Activated T-helper 1 cell treated with Interleukin-2 at 50 U/mL for 16 hours (primary cell): Measurements from ENCODE around the gene BTBD3.

Source experiments
- DNase-seq: peaks from one replicate; pipeline ENCODE4 v3.0.0-alpha.2; 2020; ENCODE audit warnings: low read depth

Gene BTBD3

DNA sequence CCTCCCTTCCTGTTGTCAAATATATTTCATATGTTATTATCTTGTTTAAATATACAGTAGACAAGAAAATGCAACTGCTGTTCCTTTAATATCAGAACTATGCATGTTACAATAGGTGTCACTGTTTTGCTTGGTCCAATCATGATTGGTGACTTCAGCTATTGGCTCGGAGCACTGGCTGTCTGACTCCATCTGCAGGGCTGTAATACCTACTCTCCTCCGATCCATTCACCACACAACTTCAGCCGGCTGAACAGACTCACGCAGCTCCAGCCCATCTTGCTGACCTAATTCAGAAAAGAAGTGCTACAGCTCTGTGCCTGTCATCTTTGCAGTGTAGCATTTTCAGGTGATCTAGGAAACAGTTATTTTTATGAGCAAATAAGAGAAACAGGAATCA is at the start of gene BTBD3:
Gene BTBD3, plus strand, starts transcription at position 231 of the 400 bp plus-strand sequence. CDS start 383 bp downstream, outside the sequence.
- DNase-seq = no peak

DNA sequence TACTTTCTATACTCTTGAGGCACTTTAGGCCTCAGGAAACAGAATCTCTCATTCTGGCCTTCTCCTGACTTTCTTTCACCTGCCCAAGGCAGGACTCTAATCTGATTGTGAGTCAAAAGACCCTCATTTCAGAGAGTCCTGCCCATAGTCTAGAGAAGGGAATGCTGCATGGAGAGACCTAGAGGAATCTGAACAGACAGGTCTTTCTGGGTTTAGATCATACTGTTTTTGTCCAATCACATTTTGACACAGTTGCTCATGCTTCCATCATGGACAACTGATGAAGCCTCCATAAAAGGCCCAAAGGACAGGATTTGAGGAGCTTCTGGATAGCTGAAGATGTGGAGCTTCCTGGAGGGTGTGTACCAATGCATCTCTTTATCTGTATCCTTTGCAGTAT is 48.1 kb upstream of the BTBD3 start:
- no peak for DNase-seq

GRCh38 chr20:11870411-11870810 is 47.3 kb upstream of the BTBD3 start:
- no peak for DNase-seq

DNA sequence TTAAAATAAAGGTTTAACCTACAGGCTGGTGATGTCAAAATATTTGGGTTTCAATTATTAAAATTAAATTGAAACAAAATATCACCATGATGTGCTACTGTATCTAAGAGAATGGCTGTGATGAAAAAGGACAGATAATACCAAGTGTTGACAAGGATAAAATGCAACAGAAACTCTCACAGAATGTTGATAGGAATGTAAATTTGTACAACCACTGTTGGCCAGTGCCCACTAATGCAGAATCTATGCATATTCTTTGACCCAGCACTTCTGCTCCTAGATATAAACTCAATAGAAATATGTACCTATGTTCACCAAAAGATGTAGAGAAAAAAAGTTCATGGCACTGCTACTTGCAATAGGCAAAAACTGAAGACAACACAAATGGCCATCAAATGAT is 41.1 kb upstream of the BTBD3 start:
- DNase-seq = no peak

DNA sequence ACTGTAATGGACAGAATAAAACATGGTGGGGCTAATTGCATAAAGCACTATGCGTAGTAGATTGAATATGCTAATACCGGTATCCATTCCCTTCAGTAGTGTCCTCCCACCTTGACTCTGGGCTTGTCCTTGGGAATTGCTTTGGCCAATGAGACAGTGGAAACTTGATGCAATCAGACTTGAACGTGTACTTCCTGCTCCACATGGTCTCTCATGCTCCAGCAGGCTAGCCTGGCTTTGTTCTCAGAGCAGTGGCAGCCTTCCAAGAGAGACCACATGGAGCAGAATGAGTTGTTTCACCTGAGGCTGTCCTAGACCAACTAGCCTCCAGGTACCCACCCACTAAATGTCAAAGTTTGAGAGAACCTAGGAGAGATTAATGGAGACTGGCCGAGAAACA is 37.0 kb upstream of the BTBD3 start:
- no peak for DNase-seq

- DNase-seq = no peak
Measured at GRCh38 chr20:11881449-11881848, 36.2 kb upstream of the BTBD3 start.

GRCh38 chr20:11882651-11883050 is 35.0 kb upstream of the BTBD3 start:
- no peak for DNase-seq

DNA sequence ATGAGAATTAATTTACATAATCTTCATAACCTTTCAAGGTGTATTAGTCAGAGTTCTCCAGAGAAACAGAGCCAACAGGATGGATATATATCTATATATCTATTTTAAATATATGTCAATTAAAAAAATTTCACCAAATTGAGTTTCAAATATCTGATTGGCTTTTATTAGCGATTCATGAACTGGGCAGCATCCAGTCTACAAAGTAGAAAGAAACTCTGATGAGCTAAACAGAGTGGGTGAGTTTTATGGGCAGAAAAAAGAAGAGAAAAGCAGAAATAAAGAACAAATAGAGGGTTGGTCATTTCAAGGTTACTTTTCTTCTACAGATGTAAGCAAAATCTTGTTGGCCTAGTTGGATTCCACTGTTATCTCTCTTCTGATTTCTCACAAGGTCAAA is 29.0 kb upstream of the BTBD3 start:
- DNase-seq = no peak

- peak; percentile 5 for DNase-seq
Measured at GRCh38 chr20:11890331-11891076, 27.2 kb upstream of the BTBD3 start.

DNA sequence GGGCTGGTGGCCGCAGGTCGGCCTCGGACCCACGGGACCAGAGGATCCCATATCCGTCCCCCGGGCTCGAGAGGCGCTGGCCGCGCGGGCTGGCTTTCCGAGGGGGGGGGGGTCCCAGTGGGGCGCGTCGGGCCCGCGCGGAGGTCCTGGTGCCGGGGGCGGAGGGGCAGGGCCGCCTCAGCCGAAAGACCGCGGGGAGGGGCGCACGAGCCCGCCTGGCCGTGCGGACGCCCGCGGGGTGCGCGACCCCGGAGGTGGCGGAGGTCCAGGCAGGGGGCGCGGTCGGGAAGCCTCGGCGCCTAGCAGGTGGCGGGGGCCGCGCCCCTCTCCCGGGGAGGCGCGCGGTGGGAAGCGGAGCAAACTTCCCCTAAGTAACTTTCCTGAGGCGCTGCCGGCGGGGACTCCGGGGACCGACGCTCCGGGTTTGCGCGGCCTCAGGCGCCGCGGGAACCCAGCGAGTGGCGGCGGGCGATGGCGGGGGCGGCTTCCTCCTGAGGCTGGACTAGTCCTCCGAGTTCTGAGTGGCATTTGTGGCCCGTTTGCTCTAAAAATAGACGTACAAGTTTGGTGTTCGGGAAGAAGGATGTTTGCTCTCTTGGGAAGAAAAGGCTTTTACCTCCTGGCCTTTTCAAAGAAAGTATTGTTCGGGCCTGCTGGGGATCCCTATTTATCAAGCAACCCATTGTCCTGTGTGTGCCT is 26.5 kb upstream of the BTBD3 start:
- DNase-seq = no peak

GRCh38 chr20:11891776-11892545 is 25.7 kb upstream of the BTBD3 start:
- no peak for DNase-seq

DNA sequence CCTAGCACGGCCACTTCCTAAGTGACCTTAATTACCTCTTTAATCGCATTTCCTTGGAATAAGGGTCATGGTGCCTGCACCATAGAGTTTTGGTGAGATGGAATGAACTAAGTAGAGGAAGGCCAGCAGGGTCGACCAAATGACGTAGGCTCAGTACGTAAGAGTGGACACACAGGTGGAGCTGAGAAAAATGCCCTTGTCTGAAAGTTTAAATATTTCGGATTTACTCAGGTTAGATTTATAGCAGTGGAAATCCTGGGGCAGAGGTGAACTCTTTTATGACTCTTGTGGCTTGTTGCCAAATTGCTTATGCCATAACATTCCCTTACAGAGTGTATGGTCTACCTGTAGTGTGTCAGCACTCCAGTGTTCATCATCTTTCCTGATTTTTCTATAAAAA is 23.6 kb upstream of the BTBD3 start:
- DNase-seq = no peak

DNA sequence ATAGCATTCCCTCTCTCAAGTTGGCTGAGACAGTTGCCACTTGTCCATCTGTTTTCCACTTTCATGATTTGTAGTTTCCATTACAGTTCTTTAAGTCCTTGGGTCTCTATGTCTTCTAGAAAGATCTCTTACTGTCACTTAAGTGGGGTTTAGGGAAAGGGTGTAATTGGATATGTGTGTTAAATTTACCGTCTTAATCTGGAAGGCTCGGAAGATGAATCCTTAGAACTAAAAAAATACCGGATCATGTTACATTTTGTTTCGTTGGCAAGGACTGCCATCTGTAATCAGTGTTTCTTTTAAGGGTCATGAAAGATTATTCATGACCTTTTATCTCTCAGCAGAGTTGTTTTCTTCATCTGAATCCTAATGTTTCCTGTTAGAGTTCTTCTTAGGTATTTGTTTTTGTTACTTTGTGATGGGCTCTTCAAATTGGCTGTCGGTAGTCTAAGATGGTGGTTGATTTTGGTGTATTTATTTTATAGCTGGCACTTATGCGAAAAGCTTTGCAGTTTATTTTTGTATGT is 21.8 kb upstream of the BTBD3 start:
- no peak for DNase-seq

GRCh38 chr20:11901127-11901526 is 16.6 kb upstream of the BTBD3 start:
- DNase-seq = no peak

GRCh38 chr20:11902285-11902697 is 15.4 kb upstream of the BTBD3 start:
- no peak for DNase-seq

GRCh38 chr20:11905460-11906179 is 12.1 kb upstream of the BTBD3 start:
- no peak for DNase-seq

DNA sequence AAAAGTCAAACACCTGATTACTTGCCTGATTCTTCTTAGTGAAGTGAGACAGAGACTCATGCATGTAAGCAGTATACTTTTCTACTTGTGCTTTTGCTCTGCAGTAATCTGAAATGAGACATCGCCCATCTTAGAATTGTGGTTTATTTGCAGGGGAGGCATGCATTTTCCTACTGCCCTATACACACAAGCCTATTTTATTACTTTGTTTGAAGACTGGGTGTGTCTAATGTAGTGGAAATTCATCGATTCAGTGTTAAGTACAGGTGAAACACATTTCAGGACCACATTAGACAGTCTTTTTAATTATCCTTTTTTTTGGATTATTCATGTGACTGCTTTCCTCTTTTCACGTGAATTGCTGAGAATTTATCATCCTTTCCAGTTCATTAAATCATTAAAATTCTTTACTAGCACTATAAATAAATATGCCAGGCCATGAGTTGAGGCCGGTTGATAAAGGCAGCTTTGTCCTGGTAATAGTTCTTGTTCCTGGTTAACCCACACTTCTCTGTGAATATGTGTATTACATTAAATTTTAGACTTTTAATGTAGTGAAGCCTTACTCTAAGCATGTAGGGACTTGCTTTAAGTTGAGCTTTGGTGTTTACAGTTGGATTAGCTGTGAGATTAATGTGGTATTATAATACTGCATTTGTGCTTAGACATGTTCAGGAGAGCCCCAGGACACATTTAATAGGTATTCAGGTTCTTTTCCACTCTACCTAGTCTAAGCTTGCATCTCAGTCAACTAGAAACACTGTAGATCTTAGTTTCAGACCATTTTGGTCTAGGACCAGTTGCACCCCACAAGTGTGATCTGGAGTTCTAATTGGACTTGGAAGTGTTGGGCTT is 10.8 kb upstream of the BTBD3 start:
- DNase-seq = no peak

GRCh38 chr20:11907621-11908020 is 10.1 kb upstream of the BTBD3 start:
- DNase-seq = no peak

DNA sequence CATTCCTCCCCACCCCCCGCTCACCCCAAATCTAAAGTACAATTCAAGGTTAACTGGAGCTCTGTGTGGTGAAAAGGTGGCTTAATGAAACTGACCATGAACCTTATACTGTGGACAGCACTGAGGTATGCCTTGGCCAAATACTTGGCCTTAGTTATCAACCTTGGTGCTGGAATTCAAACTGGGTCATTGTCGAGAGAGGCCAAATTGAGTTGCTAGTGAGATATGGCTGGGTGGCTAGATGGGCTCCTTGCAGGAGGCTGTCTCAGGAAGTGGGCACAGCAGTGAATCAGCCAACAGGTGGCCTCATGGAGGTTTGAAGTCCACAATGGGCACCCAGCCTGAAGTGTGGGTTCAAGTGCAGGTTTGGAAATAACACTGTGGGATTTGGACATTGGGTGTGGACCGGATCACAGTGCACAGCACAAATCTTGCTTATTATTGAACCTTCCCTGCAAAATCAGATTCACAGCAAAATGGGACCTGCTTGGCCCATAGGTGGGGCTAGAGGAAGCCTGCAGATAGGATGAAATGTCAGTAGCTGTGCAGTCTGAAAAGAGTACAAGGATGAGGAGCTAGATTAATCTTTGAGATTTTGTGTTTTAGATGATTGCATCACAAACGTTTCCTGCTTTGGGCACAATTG is 5.6 kb upstream of the BTBD3 start:
- no peak for DNase-seq

DNA sequence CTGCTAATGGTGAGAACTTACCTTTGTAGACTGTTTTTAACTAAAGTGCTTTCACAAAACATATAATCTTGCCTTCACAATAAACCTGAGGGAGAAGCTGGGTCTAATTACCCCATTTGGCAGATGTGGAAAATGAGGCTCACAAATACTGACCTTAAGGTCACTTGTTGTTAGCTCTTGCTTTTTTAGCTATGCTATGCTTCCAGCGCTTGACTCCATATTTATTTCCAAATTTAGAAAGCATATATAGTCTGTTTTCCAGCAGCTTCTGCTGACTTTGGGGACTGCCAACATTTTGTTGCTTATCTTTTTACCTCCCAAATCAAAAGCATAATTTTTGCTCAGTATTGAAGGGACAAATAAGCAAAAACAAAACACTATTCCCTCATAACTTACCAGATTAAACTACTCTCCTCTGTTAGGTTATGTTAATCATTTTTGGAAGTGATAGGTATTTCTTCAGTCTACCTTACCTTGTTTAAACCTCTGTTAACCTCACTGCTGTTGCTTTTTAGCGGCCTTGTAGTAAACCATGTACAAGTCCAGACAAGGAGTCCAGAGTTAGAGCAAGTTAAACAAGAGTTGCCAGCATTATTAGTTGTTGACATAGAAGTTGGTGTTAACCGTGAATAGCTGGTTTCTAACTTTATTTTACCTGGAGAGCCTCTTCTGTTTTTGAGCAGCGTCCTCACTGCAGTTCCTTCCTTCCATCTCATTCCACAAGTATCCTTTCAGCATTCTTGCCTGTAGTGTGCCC is 4.9 kb upstream of the BTBD3 start:
- DNase-seq = no peak
